H1 (cell line): ENCODE measurements around the gene NETO1. TPM values are rescaled to one million over a fixed set of nuclear protein-coding genes. Genes with fewer than 3 reads are reported as not detected.

Experiments
- CTCF ChIA-PET: fragments of 300-600 bp; sonication (Branson Sonifier 250); formaldehyde crosslinking; loops from one replicate; lab custom pipeline; 2021; ENCODE audit not compliant: partially characterized antibody; lab: Charles Lee
- POLR2A ChIA-PET: fragments of 300-600 bp; sonication (Branson Sonifier 250); formaldehyde crosslinking; loops from one replicate; lab custom pipeline; 2021; ENCODE audit warnings: inconsistent platforms; ENCODE audit not compliant: partially characterized antibody; lab: Charles Lee
- DNase-seq, 2 experiments: peaks; one replicate each; pipeline versions ENCODE4 v3.0.0 to v3.0.0-alpha.2; 2010 to 2022; ENCODE audit warnings: low spot score in 2 of 2, low read depth in 1 of 2, mixed read lengths in 1 of 2
- FAIRE-seq: peaks from 2 replicates; lab custom pipeline; 2011; peaks lifted over from hg19 to GRCh38; lab: Jason Lieb, UNC
- H2AFZ ChIP-seq: 2 replicates; pipeline ENCODE4 v1.8.1; 2012; ENCODE audit warnings: low read length, inconsistent platforms
- H2AK5ac ChIP-seq: 2 replicates; pipeline ENCODE4 v1.6.1; 2013; ENCODE audit warnings: low read depth, low read length
- H2BK120ac ChIP-seq: replicated peaks from 2 replicates; pipeline ENCODE3; 2013; ENCODE audit warnings: low read depth, low read length, inconsistent platforms
- H2BK12ac ChIP-seq: 2 replicates; pipeline ENCODE4 v1.6.1; 2013; ENCODE audit warnings: low read depth, low read length
- H2BK15ac ChIP-seq: 2 replicates; pipeline ENCODE4 v1.6.1; 2013; ENCODE audit warnings: low read length
- H2BK20ac ChIP-seq: 2 replicates; pipeline ENCODE4 v1.6.1; 2013; ENCODE audit warnings: low read length
- H2BK5ac ChIP-seq: 2 replicates; pipeline ENCODE4 v1.6.1; 2013; ENCODE audit warnings: low read depth, low read length
- H3K14ac ChIP-seq: 2 replicates; pipeline ENCODE4 v1.6.1; 2013; ENCODE audit warnings: inconsistent platforms; ENCODE audit not compliant: insufficient read length
- H3K18ac ChIP-seq: 2 replicates; pipeline ENCODE4 v1.6.1; 2013; ENCODE audit warnings: low read length; ENCODE audit errors: extremely low read depth
- H3K23ac ChIP-seq: 2 replicates; pipeline ENCODE4 v1.6.1; 2013; ENCODE audit warnings: inconsistent platforms; ENCODE audit not compliant: insufficient read length
- H3K23me2 ChIP-seq: 2 replicates; pipeline ENCODE4 v1.6.1; 2013; ENCODE audit warnings: low read depth, low read length
- H3K27ac ChIP-seq: 2 replicates; pipeline ENCODE4 v1.6.1; 2011; ENCODE audit warnings: low read depth, low read length, inconsistent platforms
- H3K27me3 ChIP-seq, 4 experiments: replicated peaks in 1 of 4; 1 replicate in 1 of 4; 2 replicates in 3 of 4; pipeline versions ENCODE4 v1.6.1 to v1.8.1; 2011 to 2013; ENCODE audit warnings: low read length in 3 of 4, mild to moderate bottlenecking in 3 of 4, inconsistent platforms in 2 of 4, mixed read lengths in 2 of 4, moderate library complexity in 1 of 4; ENCODE audit not compliant: control insufficient read depth in 3 of 4, insufficient read depth in 3 of 4; ENCODE audit errors: extremely low read depth in 1 of 4
- H3K36me3 ChIP-seq, 4 experiments: 2 replicates each; pipeline versions ENCODE4 v1.6.1 to v1.8.1; 2011 to 2013; ENCODE audit warnings: mild to moderate bottlenecking in 4 of 4, low read length in 3 of 4, moderate library complexity in 2 of 4, control low read depth in 1 of 4, inconsistent platforms in 1 of 4; ENCODE audit not compliant: insufficient read depth in 4 of 4, control insufficient read depth in 2 of 4
- H3K4ac ChIP-seq: replicated peaks from 2 replicates; pipeline ENCODE3; 2013; ENCODE audit warnings: low read length, low read depth, mixed read lengths, inconsistent platforms; ENCODE audit not compliant: insufficient read length
- H3K4me1 ChIP-seq, 4 experiments: replicated peaks in 1 of 4; 1 replicate in 1 of 4; 2 replicates in 3 of 4; pipeline versions ENCODE4 v1.6.1 to v1.8.1; 2011 to 2013; ENCODE audit warnings: low read length in 3 of 4, inconsistent platforms in 2 of 4, mixed read lengths in 1 of 4; ENCODE audit not compliant: insufficient read depth in 4 of 4, control insufficient read depth in 3 of 4
- H3K4me2 ChIP-seq, 2 experiments: 2 replicates each; pipeline versions ENCODE4 v1.6.1 to v1.8.1; 2011 to 2013; ENCODE audit warnings: low read depth in 2 of 2, low read length in 2 of 2, control low read depth in 1 of 2, inconsistent platforms in 1 of 2, mild to moderate bottlenecking in 1 of 2; ENCODE audit not compliant: insufficient read depth in 1 of 2
- H3K4me3 ChIP-seq, 4 experiments: fragments of 200-600, 300-600 bp in 1 of 4; sonication (generic), shearing (Covaris generic), sonication (Bioruptor Twin) in 1 of 4; 2 replicates each; pipeline versions ENCODE4 v1.5.1 to v1.8.1; 2011 to 2016; ENCODE audit warnings: low read length in 4 of 4, low read depth in 3 of 4, control low read depth in 2 of 4, inconsistent platforms in 2 of 4, mild to moderate bottlenecking in 2 of 4, mixed read lengths in 1 of 4, moderate library complexity in 1 of 4; ENCODE audit not compliant: insufficient read depth in 2 of 4; ENCODE audit errors: extremely low read depth in 1 of 4
- H3K56ac ChIP-seq: replicated peaks from 2 replicates; pipeline ENCODE3; 2013; ENCODE audit warnings: low read depth, mild to moderate bottlenecking, mixed read lengths, low read length, inconsistent platforms; ENCODE audit not compliant: insufficient read length
- H3K79me1 ChIP-seq: 2 replicates; pipeline ENCODE4 v1.6.1; 2013; ENCODE audit warnings: low read depth, low read length, control low read depth
- H3K79me2 ChIP-seq, 2 experiments: 2 replicates each; pipeline versions ENCODE4 v1.6.1 to v1.8.1; 2012 to 2013; ENCODE audit warnings: low read length in 2 of 2, mild to moderate bottlenecking in 2 of 2, inconsistent platforms in 1 of 2; ENCODE audit not compliant: insufficient read depth in 2 of 2, control insufficient read depth in 1 of 2
- H3K9ac ChIP-seq, 4 experiments: replicated peaks in 1 of 4; 1 replicate in 1 of 4; 2 replicates in 3 of 4; pipeline versions ENCODE4 v1.6.1 to v1.8.1; 2011 to 2013; ENCODE audit warnings: low read depth in 3 of 4, low read length in 3 of 4, control low read depth in 2 of 4, mild to moderate bottlenecking in 2 of 4, moderate library complexity in 2 of 4, inconsistent platforms in 1 of 4; ENCODE audit errors: extremely low read depth in 1 of 4
- H3K9me3 ChIP-seq, 2 experiments: 2 replicates each; pipeline versions ENCODE4 v1.6.1 to v1.8.1; 2012 to 2013; ENCODE audit warnings: mild to moderate bottlenecking in 2 of 2, moderate library complexity in 2 of 2, control low read depth in 1 of 2, inconsistent platforms in 1 of 2, low read depth in 1 of 2, low read length in 1 of 2, mixed read lengths in 1 of 2; ENCODE audit not compliant: insufficient read depth in 2 of 2
- H4K20me1 ChIP-seq, 2 experiments: replicated peaks in 1 of 2; 2 replicates each; pipeline versions ENCODE3 to v1.8.1; 2011 to 2013; ENCODE audit warnings: inconsistent platforms in 2 of 2, low read length in 2 of 2, mild to moderate bottlenecking in 1 of 2; ENCODE audit not compliant: insufficient read depth in 2 of 2, control insufficient read depth in 1 of 2
- H4K5ac ChIP-seq: 2 replicates; pipeline ENCODE4 v1.6.1; 2013; ENCODE audit warnings: low read length, low read depth, mixed read lengths, inconsistent platforms; ENCODE audit not compliant: insufficient read length
- H4K8ac ChIP-seq: 2 replicates; pipeline ENCODE4 v1.8.0; 2013; ENCODE audit warnings: mild to moderate bottlenecking, moderate library complexity, low read length, inconsistent platforms; ENCODE audit not compliant: insufficient read depth; ENCODE audit errors: extremely low read depth
- H4K91ac ChIP-seq: replicated peaks from 2 replicates; pipeline ENCODE3; 2013; ENCODE audit warnings: low read length, mixed read lengths, inconsistent platforms; ENCODE audit not compliant: insufficient read length
- ATF2 ChIP-seq: IDR thresholded peaks from 2 replicates; pipeline ENCODE4 v1.6.1; 2012; ENCODE audit warnings: low read length, inconsistent platforms
- CEBPB ChIP-seq: IDR thresholded peaks from 2 replicates; pipeline ENCODE4 v1.6.1; 2012; ENCODE audit warnings: low read depth, low read length
- CTCF ChIP-seq, 3 experiments: IDR thresholded peaks; 1 replicate in 2 of 3; 2 replicates in 1 of 3; pipeline versions ENCODE4 v1.5.1 to v1.6.1; 2011; ENCODE audit warnings: low read length in 3 of 3, mild to moderate bottlenecking in 3 of 3, inconsistent platforms in 2 of 3, low read depth in 1 of 3, moderate library complexity in 1 of 3; ENCODE audit not compliant: insufficient read depth in 1 of 3; ENCODE audit errors: control extremely low read depth in 1 of 3
- HDAC2 ChIP-seq, 2 experiments: fragments of 300-600 bp in 1 of 2; sonication (generic) in 1 of 2; IDR thresholded peaks; 2 replicates each; pipeline ENCODE4 v1.6.1; 2011 to 2012; ENCODE audit warnings: low read depth in 2 of 2, low read length in 2 of 2, mild to moderate bottlenecking in 2 of 2, moderate library complexity in 2 of 2, borderline replicate concordance in 1 of 2, inconsistent platforms in 1 of 2
- RAD21 ChIP-seq, 2 experiments: IDR thresholded peaks in 1 of 2; conservative IDR thresholded peaks in 1 of 2; 2 replicates each; pipeline ENCODE4 v1.6.1; 2011; ENCODE audit warnings: low read depth in 2 of 2, low read length in 2 of 2, improper control_type of control experiment in 1 of 2, inconsistent platforms in 1 of 2, mild to moderate bottlenecking in 1 of 2, moderate library complexity in 1 of 2
- WGBS, 2 experiments: shearing (Covaris generic) in 1 of 2; methylation state at CpG; one replicate each; pipeline versions ENCODE4 v1.1.6 to v1.1.7; 2013 to 2015; ENCODE audit warnings: low lambda C conversion rate in 2 of 2, mixed read lengths in 2 of 2, inconsistent platforms in 1 of 2, low coverage in 1 of 2, missing lambda C conversion rate in 1 of 2; ENCODE audit not compliant: insufficient replicate concordance in 2 of 2, insufficient coverage in 1 of 2, insufficient read length in 1 of 2; ENCODE audit errors: extremely low coverage in 1 of 2, missing lambda C conversion rate in 1 of 2; 5-methylcytosine and 5-hydroxymethylcytosine counted together
- polyA plus RNA-seq, 7 experiments: library from polyadenylated mRNA; depleted of rRNA in 3 of 7; stranded (reverse) in 5 of 7; unstranded in 2 of 7; fragments of >200 nt in 5 of 7; fragments of 200-250 nt in 2 of 7; gene quantifications; 1 replicate in 5 of 7; 2 replicates in 1 of 7; 4 replicates in 1 of 7; pipeline versions ENCODE4 v1.2.1 to v1.2.3, GENCODE V29; 2011 to 2013; ENCODE audit warnings: missing spikeins in 2 of 7, mixed read lengths in 2 of 7
- total RNA-seq: library from RNA; stranded (reverse); fragmentation: NEBNext Ultra II Directional; extraction: Animal tissue kit (Norgen Biotek cat#: 25700); gene quantifications from 2 replicates; pipeline ENCODE4 v1.2.1, GENCODE V29; 2021

The NETO1 gene
- total and polyA plus RNA-seq, 2 of the 8 experiments (the other 6 are each of a cell fraction or from before 2014, with no cell fraction given): 3.0 to 19.3 TPM

GRCh38 chr18:72762515-72763122 is 105.2 kb downstream of the NETO1 start:
- H3K4me1 ChIP-seq: no peaks in the 10 kb centered on the region
- H3K27me3 ChIP-seq: no peaks in the 10 kb centered on the region
- H4K91ac ChIP-seq: no peak overlapping the region
- no peak overlapping the region for H2BK20ac ChIP-seq
- no peaks in the 10 kb centered on the region for H3K9me3 ChIP-seq
- no peak overlapping the region for H3K4me2 ChIP-seq
- DNase-seq: no peak
- whole genome bisulfite sequencing, 2 experiments: 26% methylated on average over 5 of the region's 5 CpGs; no CpG with 5 or more reads in 1 of the 2 experiments
- H3K79me2 ChIP-seq: no peaks in the 10 kb centered on the region
- H3K79me1 ChIP-seq: no peaks in the 10 kb centered on the region
- POLR2A ChIA-PET: no interaction called here
- no peak overlapping the region for H2AK5ac ChIP-seq
- no peak overlapping the region for H3K18ac ChIP-seq
- TF ChIP-seq HDAC2 (IDR thresholded peaks at IDR 0.05; ENCODE audit: borderline replicate concordance in 1 of 2, low read depth in 2 of 2, low read length in 2 of 2) (no peak), CEBPB (peak; percentile 59), CTCF (IDR thresholded peaks at IDR 0.05; ENCODE audit: control extremely low read depth in 1 of 3, insufficient read depth in 1 of 3, low read depth in 1 of 3, low read length in 3 of 3) (peak in 2 of 3 experiments; percentile 60 to 68; a peak in 3 of 4 replicates), RAD21 (IDR thresholded peaks at IDR 0.05 in 1 of 2, conservative IDR thresholded peaks at IDR 0.05 in 1 of 2; ENCODE audit: low read depth in 2 of 2, low read length in 2 of 2) (peak; percentile 88), ATF2 (no peak)
- TF ChIP-seq, all 59 proteins: peak for 3
- Histone ChIP-seq H3K4ac (no peak overlapping the region), H4K8ac (no peak overlapping the region), H2BK120ac (no peak overlapping the region), H3K4me3 (no peak overlapping the region), H3K23ac (no peak overlapping the region), H4K5ac (no peak overlapping the region), H3K14ac (no peak overlapping the region), H3K23me2 (no peaks in the 10 kb centered on the region; the same call in 1 of the 2 replicates), H2AFZ (no peak overlapping the region), H2BK5ac (no peak overlapping the region), H3K27ac (no peak overlapping the region), H3K9ac (no peak overlapping the region), H2BK12ac (no peak overlapping the region), H3K56ac (no peak overlapping the region), H4K20me1 (peaks cover 0 to 2% of the 10 kb centered on the region in 2 experiments), H3K36me3 (no peaks in the 10 kb centered on the region), H2BK15ac (no peak overlapping the region)
- CTCF ChIA-PET: interaction anchor here (0.5 to 4.1 kb wide), 19 partner anchors 9 to 1355 kb away, joined by 3 to 13 read pairs (median 3); no protein-coding TSS in a partner anchor
- FAIRE-seq: peak; percentile 39
